ENCODE measurements around the gene GUCY1B1.
"Not testable (repeated sequence)": the region's sequence is repeated elsewhere in the genome, so short reads cannot be mapped to it uniquely, and the experiment has no call there.

GUCY1B1 gene

GRCh38 chr4:155761916-155762315 is 3.1 kb downstream of the GUCY1B1 start:
- no peak for DNase-seq (ENCODE audit: low read depth in 2 of 2)

DNA sequence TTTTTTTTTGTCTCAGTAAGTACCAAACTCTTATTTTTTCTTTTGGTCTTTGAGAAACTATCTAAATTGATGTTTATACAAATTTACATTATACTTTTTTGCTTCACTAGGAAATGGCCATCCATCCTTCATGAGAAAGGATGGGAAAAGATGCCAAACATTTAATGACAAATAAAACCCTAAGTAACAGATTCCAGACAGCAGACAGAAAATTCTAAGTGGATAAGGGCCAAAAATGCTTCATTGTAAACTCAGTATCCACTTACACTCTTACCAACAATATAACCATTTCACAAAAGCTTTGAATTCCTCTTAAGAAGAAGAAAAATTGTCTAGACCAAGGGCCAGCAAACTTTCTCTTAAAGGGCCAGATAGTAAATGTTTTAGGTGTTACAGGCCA is 3.5 kb downstream of the GUCY1B1 start:
- DNase-seq (ENCODE audit: low read depth in 2 of 2) = no peak

- no peak for DNase-seq (ENCODE audit: low read depth in 2 of 2)
These were observed 4.7 kb downstream of the GUCY1B1 start for GRCh38 chr4:155763551-155763950.

DNA sequence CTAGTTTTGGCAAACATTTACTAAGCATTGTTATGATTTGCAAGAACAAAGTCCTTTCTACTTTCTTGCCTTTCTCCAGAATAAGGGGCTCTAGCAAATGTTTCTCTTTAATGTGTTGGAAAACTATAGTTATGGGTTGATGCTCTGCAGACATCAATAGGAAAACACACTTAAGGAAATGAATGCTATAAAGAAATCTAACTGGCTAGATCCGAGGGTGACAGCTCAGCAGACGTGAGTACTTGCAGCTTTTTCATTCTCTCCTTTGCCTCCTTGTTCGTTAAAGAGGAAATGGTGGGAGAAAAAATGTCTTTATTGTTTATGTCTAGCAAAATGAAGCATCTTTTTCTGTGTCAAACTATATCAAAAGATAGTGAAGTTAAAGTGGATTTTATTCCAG is 6.3 kb downstream of the GUCY1B1 start:
- no peak for DNase-seq (ENCODE audit: low read depth in 2 of 2)

DNA sequence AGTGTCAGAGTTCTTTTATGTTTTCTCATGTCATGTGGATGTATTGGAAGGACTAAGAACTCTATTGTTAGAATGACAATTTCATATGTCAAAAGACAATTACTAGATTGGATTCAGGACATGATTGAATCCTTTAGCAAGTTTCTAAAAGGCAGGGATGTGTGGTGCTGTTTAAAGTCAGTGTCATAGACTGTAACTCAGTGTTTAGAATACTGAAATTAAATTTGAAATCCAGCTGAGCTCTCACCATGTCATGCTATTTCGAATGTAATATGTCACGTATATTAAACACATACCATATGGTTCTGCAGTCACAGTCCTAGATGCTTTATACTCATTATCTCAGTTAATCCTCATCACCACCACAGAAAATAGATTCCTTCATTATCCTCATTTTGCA is 7.8 kb downstream of the GUCY1B1 start:
- DNase-seq (ENCODE audit: low read depth in 2 of 2) = no peak

- DNase-seq (ENCODE audit: low read depth in 2 of 2) = no peak
These were observed 9.5 kb downstream of the GUCY1B1 start for GRCh38 chr4:155768370-155768769.

- no peak for DNase-seq (ENCODE audit: low read depth in 2 of 2)
These were observed 10.3 kb downstream of the GUCY1B1 start for GRCh38 chr4:155769090-155769489.

DNA sequence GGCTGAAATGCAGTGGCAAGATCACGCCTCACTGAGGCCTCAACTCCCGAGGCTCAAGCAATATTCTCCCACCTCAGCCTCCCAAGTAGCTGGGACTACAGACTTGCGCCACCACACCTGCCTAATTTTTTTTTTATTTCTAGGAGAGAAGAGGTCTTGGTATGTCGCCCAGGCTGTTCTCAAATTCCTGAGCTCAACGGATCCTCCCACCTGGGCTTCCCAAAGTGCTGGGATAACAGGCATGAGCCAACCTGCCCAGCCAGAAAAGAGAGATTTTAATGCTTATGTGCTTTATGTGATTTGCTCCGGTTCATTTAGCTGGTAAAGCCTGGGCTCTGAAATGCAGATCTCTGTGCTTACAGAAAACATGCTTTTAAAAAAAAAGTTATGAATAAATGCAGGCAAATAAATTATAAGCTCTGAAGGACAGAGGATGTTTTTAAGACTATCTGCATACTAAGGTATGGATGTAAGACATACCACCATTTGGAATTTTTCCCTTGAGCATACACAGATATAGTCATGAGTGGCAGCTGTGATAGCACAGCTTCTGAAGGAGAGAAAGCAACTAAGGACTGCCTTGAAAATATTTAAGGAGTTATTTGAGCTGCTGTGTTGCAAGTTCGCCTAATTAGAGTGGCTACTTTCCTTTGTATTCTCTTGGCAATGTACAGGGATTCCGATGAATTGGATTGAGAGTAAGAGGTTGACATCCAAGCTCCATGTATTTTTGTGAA is 13.8 kb downstream of the GUCY1B1 start:
- DNase-seq (ENCODE audit: low read depth in 2 of 2) = no peak

- DNase-seq (ENCODE audit: low read depth in 2 of 2) = no peak
These were observed 14.5 kb downstream of the GUCY1B1 start for GRCh38 chr4:155773196-155773800.

GRCh38 chr4:155774033-155774432 is 15.2 kb downstream of the GUCY1B1 start:
- no peak for DNase-seq (ENCODE audit: low read depth in 2 of 2)

GRCh38 chr4:155777971-155778735 is 19.3 kb downstream of the GUCY1B1 start:
- DNase-seq (ENCODE audit: low read depth in 2 of 2) = no peak

GRCh38 chr4:155780775-155781174 is 22.0 kb downstream of the GUCY1B1 start:
- DNase-seq (ENCODE audit: low read depth in 2 of 2) = no peak

DNA sequence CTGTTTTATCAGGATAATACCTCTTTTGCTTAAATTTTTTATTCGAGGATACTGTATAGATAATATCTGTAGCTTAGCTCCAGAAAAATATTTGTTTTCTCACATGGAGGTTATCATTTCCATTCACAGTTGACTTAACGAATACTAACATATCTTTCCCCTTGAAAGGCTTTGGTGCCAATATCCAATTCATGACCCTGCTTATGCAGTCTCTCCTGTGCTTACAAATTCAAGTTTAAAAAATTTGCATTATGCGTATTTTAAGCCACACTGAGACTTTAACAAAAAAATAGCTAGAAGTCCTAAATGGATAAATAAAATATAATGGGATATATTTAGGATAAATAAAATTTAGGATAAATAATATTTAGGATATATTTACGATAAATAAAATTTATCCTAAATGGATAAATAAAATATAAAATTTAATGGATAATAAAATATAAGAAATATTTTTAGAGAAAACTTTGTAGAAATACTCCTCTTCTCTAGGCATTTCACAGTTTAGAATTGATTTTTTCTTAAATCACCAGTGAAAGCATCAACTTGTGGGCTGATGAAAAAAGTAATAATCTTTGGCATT is 22.5 kb downstream of the GUCY1B1 start:
- no peak for DNase-seq (ENCODE audit: low read depth in 2 of 2)

- DNase-seq (ENCODE audit: low read depth in 2 of 2) = no peak
These were observed 25.8 kb downstream of the GUCY1B1 start for GRCh38 chr4:155784637-155785036.

DNA sequence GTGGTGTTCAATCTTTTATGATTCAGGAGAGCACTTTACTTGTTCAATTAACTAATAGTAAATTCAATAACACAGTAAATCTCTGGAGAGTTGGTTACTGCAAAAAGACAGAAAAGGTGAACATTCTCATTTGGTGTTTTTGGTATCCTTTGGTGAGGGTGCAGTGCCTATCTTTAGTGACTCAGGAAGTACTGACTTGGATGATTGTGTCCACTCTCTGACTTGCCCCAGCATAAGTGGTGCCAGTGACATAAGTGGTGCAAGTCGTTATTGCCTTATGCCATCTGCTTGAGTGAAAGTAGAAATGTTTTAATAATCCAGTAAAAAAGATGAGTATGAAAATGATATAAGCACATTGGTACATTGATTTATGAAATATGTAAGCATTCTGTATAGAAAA is 27.0 kb downstream of the GUCY1B1 start:
- no peak for DNase-seq (ENCODE audit: low read depth in 2 of 2)

- DNase-seq (ENCODE audit: low read depth in 2 of 2) = no peak
These were observed 28.4 kb downstream of the GUCY1B1 start for GRCh38 chr4:155787113-155787710.

DNA sequence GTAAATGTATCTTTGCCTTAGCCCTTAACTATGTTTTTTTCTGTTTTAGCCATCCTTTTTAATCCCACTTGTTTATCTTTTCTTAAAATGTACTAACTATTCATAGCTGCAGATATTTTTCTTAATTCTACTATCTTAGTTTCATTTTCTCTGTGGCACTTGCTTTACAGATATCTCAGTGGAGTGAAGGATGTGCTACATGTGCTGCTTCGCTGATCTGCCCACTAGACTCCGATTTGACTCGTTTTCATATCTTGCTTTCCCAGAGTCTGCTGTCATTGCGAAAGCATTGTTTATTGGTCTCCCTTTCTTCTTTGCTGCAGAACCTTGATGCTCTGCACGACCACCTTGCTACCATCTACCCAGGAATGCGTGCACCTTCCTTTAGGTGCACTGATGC is 30.6 kb downstream of the GUCY1B1 start:
- no peak for DNase-seq (ENCODE audit: low read depth in 2 of 2)

GRCh38 chr4:155789982-155790381 is 31.2 kb downstream of the GUCY1B1 start:
- DNase-seq (ENCODE audit: low read depth in 2 of 2) = no peak

GRCh38 chr4:155794589-155795236 is 35.9 kb downstream of the GUCY1B1 start:
- no peak for DNase-seq (ENCODE audit: low read depth in 2 of 2)

DNA sequence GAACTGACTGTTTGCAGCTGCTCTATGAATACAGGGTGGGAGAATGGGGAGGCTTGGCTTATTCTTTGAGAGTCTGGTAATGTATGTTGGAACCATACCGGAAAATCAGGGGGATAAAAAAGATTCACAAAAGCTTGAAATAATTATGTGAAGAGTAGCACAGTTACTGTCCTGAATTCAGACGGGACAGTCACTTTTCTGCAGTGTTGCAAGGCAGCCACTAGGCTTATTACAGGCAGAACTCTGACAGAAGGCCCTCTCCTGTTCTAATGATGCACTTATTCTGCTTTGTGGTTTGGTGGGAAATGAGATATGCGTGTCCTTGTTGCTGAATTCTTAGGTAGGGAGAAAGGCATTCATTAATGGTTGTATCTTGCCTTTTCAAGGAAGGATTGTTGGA is 37.2 kb downstream of the GUCY1B1 start:
- no peak for DNase-seq (ENCODE audit: low read depth in 2 of 2)

- not testable (repeated sequence) for DNase-seq (ENCODE audit: low read depth in 2 of 2)
These were observed 38.8 kb downstream of the GUCY1B1 start for GRCh38 chr4:155797581-155797980.
